Skin of body (tissue), 2 donors: Measurements from ENCODE around the gene MYH16. TPM values are rescaled to one million over a fixed set of nuclear protein-coding genes. Genes with fewer than 3 reads are reported as not detected.
"Not testable (repeated sequence)": the region's sequence is repeated elsewhere in the genome, so short reads cannot be mapped to it uniquely, and the experiment has no call there.

Experiments
- DNase-seq: peaks from one replicate; lab custom pipeline; 2025; lab: John Stamatoyannopoulos, UW
- total RNA-seq: library from RNA; depleted of rRNA; stranded (reverse); fragments of >200 nt; gene quantifications from one replicate; pipeline ENCODE4 v1.2.3, GENCODE V29; 2014

Gene MYH16
- total RNA-seq, result not detected

GRCh38 chr7:99272476-99273045 lies at the start of gene MYH16:
Gene MYH16 (plus strand): TSS chr7:99272839.
- DNase-seq, result no peak

GRCh38 chr7:99224263-99224898 lies 48.3 kb upstream of the MYH16 start:
- DNase-seq, result not testable (repeated sequence)

- DNase-seq, result no peak
Measured at GRCh38 chr7:99224899-99225265, 47.8 kb upstream of the MYH16 start.

- no peak for DNase-seq
Measured at GRCh38 chr7:99229234-99229633, 43.4 kb upstream of the MYH16 start.

- DNase-seq, result no peak
Measured at GRCh38 chr7:99232082-99232770, 40.4 kb upstream of the MYH16 start.

GRCh38 chr7:99232955-99233354 lies 39.7 kb upstream of the MYH16 start:
- DNase-seq, result not testable (repeated sequence)

- no peak for DNase-seq
Measured at GRCh38 chr7:99234185-99234584, 38.5 kb upstream of the MYH16 start.

GRCh38 chr7:99235925-99236324 lies 36.7 kb upstream of the MYH16 start:
- DNase-seq, result no peak

GRCh38 chr7:99237876-99238275 lies 34.8 kb upstream of the MYH16 start:
- DNase-seq, result not testable (repeated sequence)

GRCh38 chr7:99238558-99239341 lies 33.9 kb upstream of the MYH16 start:
- DNase-seq, result no peak

GRCh38 chr7:99242682-99243081 lies 30.0 kb upstream of the MYH16 start:
- no peak for DNase-seq

GRCh38 chr7:99243751-99244337 lies 28.8 kb upstream of the MYH16 start:
- DNase-seq, result no peak

- no peak for DNase-seq
Measured at GRCh38 chr7:99244939-99245338, 27.7 kb upstream of the MYH16 start.

GRCh38 chr7:99248391-99249095 lies 24.1 kb upstream of the MYH16 start:
- no peak for DNase-seq

GRCh38 chr7:99249985-99250575 lies 22.6 kb upstream of the MYH16 start:
- no peak for DNase-seq

GRCh38 chr7:99252166-99252895 lies 20.3 kb upstream of the MYH16 start:
- DNase-seq, result no peak

- no peak for DNase-seq
Measured at GRCh38 chr7:99253369-99253768, 19.3 kb upstream of the MYH16 start.

- no peak for DNase-seq
Measured at GRCh38 chr7:99254390-99254789, 18.2 kb upstream of the MYH16 start.

- DNase-seq, result no peak
Measured at GRCh38 chr7:99255463-99255862, 17.2 kb upstream of the MYH16 start.

GRCh38 chr7:99257065-99257464 lies 15.6 kb upstream of the MYH16 start:
- DNase-seq, result no peak
